ENCODE measurements around the gene NAV2. TPM values are rescaled to one million over a fixed set of nuclear protein-coding genes. Genes with fewer than 3 reads are reported as not detected.

The NAV2 gene
- total RNA-seq, 1 experiment from 2014 or later, result 63.5 TPM

- H3K9me3 Mint-ChIP-seq (ENCODE audit: unreplicated experiment), result no peaks in the 10 kb centered on the region
- Histone ChIP-seq H3K9me3 (no peaks in the 10 kb centered on the region), H3K27me3 (replicated peaks; ENCODE audit: control insufficient read depth, insufficient read depth, low read length) (no peaks in the 10 kb centered on the region), H3K4me1 (no peaks in the 10 kb centered on the region), H3K4me3 (ENCODE audit: low read depth, low read length) (no peak overlapping the region), H3K36me3 (ENCODE audit: control insufficient read depth, insufficient read depth, low read length) (no peaks in the 10 kb centered on the region)
- DNase-seq, result no peak
- TF ChIP-seq, protein P1, sequence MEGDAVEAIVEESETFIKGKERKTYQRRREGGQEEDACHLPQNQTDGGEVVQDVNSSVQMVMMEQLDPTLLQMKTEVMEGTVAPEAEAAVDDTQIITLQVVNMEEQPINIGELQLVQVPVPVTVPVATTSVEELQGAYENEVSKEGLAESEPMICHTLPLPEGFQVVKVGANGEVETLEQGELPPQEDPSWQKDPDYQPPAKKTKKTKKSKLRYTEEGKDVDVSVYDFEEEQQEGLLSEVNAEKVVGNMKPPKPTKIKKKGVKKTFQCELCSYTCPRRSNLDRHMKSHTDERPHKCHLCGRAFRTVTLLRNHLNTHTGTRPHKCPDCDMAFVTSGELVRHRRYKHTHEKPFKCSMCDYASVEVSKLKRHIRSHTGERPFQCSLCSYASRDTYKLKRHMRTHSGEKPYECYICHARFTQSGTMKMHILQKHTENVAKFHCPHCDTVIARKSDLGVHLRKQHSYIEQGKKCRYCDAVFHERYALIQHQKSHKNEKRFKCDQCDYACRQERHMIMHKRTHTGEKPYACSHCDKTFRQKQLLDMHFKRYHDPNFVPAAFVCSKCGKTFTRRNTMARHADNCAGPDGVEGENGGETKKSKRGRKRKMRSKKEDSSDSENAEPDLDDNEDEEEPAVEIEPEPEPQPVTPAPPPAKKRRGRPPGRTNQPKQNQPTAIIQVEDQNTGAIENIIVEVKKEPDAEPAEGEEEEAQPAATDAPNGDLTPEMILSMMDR (IDR thresholded peaks at IDR 0.05; ENCODE audit: insufficient read depth in 1 of 2, low read depth in 1 of 2, low read length in 1 of 2, severe bottlenecking in 1 of 2, unreplicated experiment in 1 of 2), result no peak
- no TSS peak for BruUV-seq (replicated peaks)
- intact Hi-C loops (cut with micrococcal nuclease; ENCODE audit: unreplicated experiment), result no loop called here
- H3K4me1 Mint-ChIP-seq (ENCODE audit: low read depth, unreplicated experiment), result no peaks in the 10 kb centered on the region
- ChIA-PET POLR2A (no interaction called here), CTCF (interaction anchor here (0.9 to 1.0 kb wide), 2 partner anchors 12 to 464 kb away, joined by 3 read pairs; no protein-coding TSS in a partner anchor)
- H3K27me3 Mint-ChIP-seq (ENCODE audit: insufficient read depth, unreplicated experiment), result peaks cover 3% of the 10 kb centered on the region
- no peak overlapping the region for H3K4me3 Mint-ChIP-seq (ENCODE audit: unreplicated experiment)
- no peaks in the 10 kb centered on the region for H3K36me3 Mint-ChIP-seq (ENCODE audit: insufficient read depth, unreplicated experiment)
- H3K27ac Mint-ChIP-seq (ENCODE audit: unreplicated experiment), result no peak overlapping the region
These were observed 178.4 kb downstream of the NAV2 start for GRCh38 chr11:19891022-19891421.

GRCh38 chr11:19892387-19892786 lies 179.8 kb downstream of the NAV2 start:
- no peak overlapping the region for H3K27ac Mint-ChIP-seq (ENCODE audit: unreplicated experiment)
- TF ChIP-seq, protein P1 (IDR thresholded peaks at IDR 0.05; ENCODE audit: insufficient read depth in 1 of 2, low read depth in 1 of 2, low read length in 1 of 2, severe bottlenecking in 1 of 2, unreplicated experiment in 1 of 2), result no peak
- H3K4me3 Mint-ChIP-seq (ENCODE audit: unreplicated experiment), result no peak overlapping the region
- no peaks in the 10 kb centered on the region for H3K36me3 Mint-ChIP-seq (ENCODE audit: insufficient read depth, unreplicated experiment)
- DNase-seq, result no peak
- BruUV-seq (replicated peaks), result no TSS peak
- Histone ChIP-seq H3K4me1 (no peaks in the 10 kb centered on the region), H3K9me3 (no peaks in the 10 kb centered on the region), H3K36me3 (ENCODE audit: control insufficient read depth, insufficient read depth, low read length) (no peaks in the 10 kb centered on the region), H3K4me3 (ENCODE audit: low read depth, low read length) (no peak overlapping the region), H3K27me3 (replicated peaks; ENCODE audit: control insufficient read depth, insufficient read depth, low read length) (no peaks in the 10 kb centered on the region)
- intact Hi-C loops (cut with micrococcal nuclease; ENCODE audit: unreplicated experiment), result no loop called here
- ChIA-PET CTCF (no interaction called here), POLR2A (no interaction called here)
- no peaks in the 10 kb centered on the region for H3K4me1 Mint-ChIP-seq (ENCODE audit: low read depth, unreplicated experiment)
- H3K9me3 Mint-ChIP-seq (ENCODE audit: unreplicated experiment), result no peaks in the 10 kb centered on the region
- peaks cover 3% of the 10 kb centered on the region for H3K27me3 Mint-ChIP-seq (ENCODE audit: insufficient read depth, unreplicated experiment)

- ChIA-PET POLR2A (no interaction called here), CTCF (no interaction called here)
- H3K27ac Mint-ChIP-seq (ENCODE audit: unreplicated experiment), result no peak overlapping the region
These were observed 180.2 kb downstream of the NAV2 start for GRCh38 chr11:19892876-19893275.

More at GRCh38 chr11:19892876-19893275, 180.2 kb downstream of the NAV2 start:
- Histone ChIP-seq H3K27me3 (replicated peaks; ENCODE audit: control insufficient read depth, insufficient read depth, low read length) (no peaks in the 10 kb centered on the region), H3K4me1 (no peaks in the 10 kb centered on the region), H3K9me3 (no peaks in the 10 kb centered on the region), H3K4me3 (ENCODE audit: low read depth, low read length) (no peak overlapping the region), H3K36me3 (ENCODE audit: control insufficient read depth, insufficient read depth, low read length) (no peaks in the 10 kb centered on the region)
- BruUV-seq (replicated peaks), result no TSS peak
- no peak for DNase-seq
- no peaks in the 10 kb centered on the region for H3K36me3 Mint-ChIP-seq (ENCODE audit: insufficient read depth, unreplicated experiment)
- intact Hi-C loops (cut with micrococcal nuclease; ENCODE audit: unreplicated experiment), result no loop called here
- H3K9me3 Mint-ChIP-seq (ENCODE audit: unreplicated experiment), result no peaks in the 10 kb centered on the region
- no peak overlapping the region for H3K4me3 Mint-ChIP-seq (ENCODE audit: unreplicated experiment)
- peaks cover 3% of the 10 kb centered on the region for H3K27me3 Mint-ChIP-seq (ENCODE audit: insufficient read depth, unreplicated experiment)
- H3K4me1 Mint-ChIP-seq (ENCODE audit: low read depth, unreplicated experiment), result no peaks in the 10 kb centered on the region
- TF ChIP-seq, protein P1 (IDR thresholded peaks at IDR 0.05; ENCODE audit: insufficient read depth in 1 of 2, low read depth in 1 of 2, low read length in 1 of 2, severe bottlenecking in 1 of 2, unreplicated experiment in 1 of 2), result no peak
